Activated naive CD8-positive, alpha-beta T cell treated with anti-CD3 and anti-CD28 coated beads, Interleukin-2, amount 10 ng/mL, durations not matched to agents 7 days and 5 days (primary cell): Measurements from ENCODE around the gene IFNA4. TPM values are rescaled to one million over a fixed set of nuclear protein-coding genes. Genes with fewer than 3 reads are reported as not detected.
A peak's percentile ranks its signal among the peaks of the same experiment; 100 is the strongest.
"Not testable (repeated sequence)": the region's sequence is repeated elsewhere in the genome, so short reads cannot be mapped to it uniquely, and the experiment has no call there.

Source experiments
- ATAC-seq: fragments of 150-1000 bp; cut with Tn5 transposase; one replicate; pipeline ENCODE4 v1.10.0; 2021; ENCODE audit warnings: low read depth, moderate library complexity
- POLR2A ChIA-PET: fragments of 350-600 bp; sonication (Branson Sonifier 250); formaldehyde crosslinking; loops from one replicate; lab custom pipeline; 2021; ENCODE audit warnings: antibody characterized with exemption; lab: Charles Lee
- DNase-seq: peaks from one replicate; pipeline ENCODE4 v3.0.0; 2021
- H3K27ac Mint-ChIP-seq: one replicate; pipeline ENCODE4 v1.8.0; 2022; ENCODE audit warnings: mild to moderate bottlenecking, mixed read lengths
- H3K27me3 Mint-ChIP-seq: one replicate; pipeline ENCODE4 v1.8.0; 2022; ENCODE audit warnings: mild to moderate bottlenecking, moderate library complexity, mixed read lengths
- H3K36me3 Mint-ChIP-seq: one replicate; pipeline ENCODE4 v1.8.0; 2021; ENCODE audit warnings: mild to moderate bottlenecking, mixed read lengths
- H3K4me1 Mint-ChIP-seq: one replicate; pipeline ENCODE4 v1.8.0; 2021; ENCODE audit warnings: mixed read lengths
- H3K4me3 Mint-ChIP-seq: one replicate; pipeline ENCODE4 v1.8.0; 2022; ENCODE audit warnings: mild to moderate bottlenecking, moderate library complexity, mixed read lengths
- H3K9me3 Mint-ChIP-seq: one replicate; pipeline ENCODE4 v1.8.0; 2021; ENCODE audit warnings: mixed read lengths
- total RNA-seq, 2 experiments: library from RNA; stranded (reverse); gene quantifications; one replicate each; pipeline ENCODE4 v1.2.3, GENCODE V29; 2021

The IFNA4 gene
- total RNA-seq, 2 experiments from 2014 or later, result not detected

- POLR2A ChIA-PET, DNase-seq, H3K9me3 Mint-ChIP-seq, H3K4me1 Mint-ChIP-seq, H3K27ac Mint-ChIP-seq, H3K4me3 Mint-ChIP-seq, ATAC-seq, H3K36me3 Mint-ChIP-seq: not testable (repeated sequence)
- H3K27me3 Mint-ChIP-seq, result peaks cover 22% of the 10 kb centered on the region
These were observed 14.7 kb upstream of the IFNA4 start, which contains the start of gene IFNA7 for GRCh38 chr9:21202105-21202504. Gene IFNA7 (minus strand): TSS chr9:21202205. CDS start chr9:21202165, 40 bp downstream.

- H3K27me3 Mint-ChIP-seq, H3K4me1 Mint-ChIP-seq, POLR2A ChIA-PET, H3K36me3 Mint-ChIP-seq, H3K9me3 Mint-ChIP-seq, H3K27ac Mint-ChIP-seq: not testable (repeated sequence)
- peak overlapping the region; percentile 69 for H3K4me3 Mint-ChIP-seq
- ATAC-seq (peak; percentile 96), DNase-seq (peak; percentile 26)
These were observed 7.7 kb upstream of the IFNA4 start for GRCh38 chr9:21194867-21195776.

- H3K4me1 Mint-ChIP-seq, H3K27me3 Mint-ChIP-seq, H3K36me3 Mint-ChIP-seq, H3K9me3 Mint-ChIP-seq: not testable (repeated sequence)
- Mint-ChIP-seq H3K4me3 (peak overlapping the region; percentile 28), H3K27ac (peak overlapping the region; percentile 31)
- POLR2A ChIA-PET, result interaction anchor here (0.7 kb wide), 1 partner anchor 8 kb away, joined by 3 read pairs; no protein-coding TSS in a partner anchor
- DNase-seq (peak; percentile 28), ATAC-seq (peak; percentile 92)
These were observed 4.3 kb downstream of the IFNA4 start for GRCh38 chr9:21182810-21183736.

GRCh38 chr9:21174671-21175070 is 12.7 kb downstream of the IFNA4 start:
- Mint-ChIP-seq H3K27me3 (peaks cover 12% of the 10 kb centered on the region), H3K36me3 (no peaks in the 10 kb centered on the region), H3K4me3 (no peak overlapping the region), H3K9me3 (no peaks in the 10 kb centered on the region), H3K27ac (no peak overlapping the region), H3K4me1 (no peaks in the 10 kb centered on the region)
- ATAC-seq (no peak), DNase-seq (no peak)
- POLR2A ChIA-PET, result interaction anchor here (0.7 kb wide), 1 partner anchor 9 kb away, joined by 3 read pairs; no protein-coding TSS in a partner anchor

- Mint-ChIP-seq H3K9me3 (no peaks in the 10 kb centered on the region), H3K36me3 (no peaks in the 10 kb centered on the region), H3K4me1 (no peaks in the 10 kb centered on the region), H3K27ac (no peak overlapping the region), H3K4me3 (no peak overlapping the region), H3K27me3 (peaks cover 17% of the 10 kb centered on the region)
- POLR2A ChIA-PET, result no interaction called here
- DNase-seq (no peak), ATAC-seq (no peak)
These were observed 15.2 kb downstream of the IFNA4 start for GRCh38 chr9:21172156-21172555.

- no peak overlapping the region for H3K27ac Mint-ChIP-seq
- POLR2A ChIA-PET, result no interaction called here
- H3K4me3 Mint-ChIP-seq, result no peak overlapping the region
- DNase-seq (no peak), ATAC-seq (no peak)
- H3K4me1 Mint-ChIP-seq, result no peaks in the 10 kb centered on the region
- H3K36me3 Mint-ChIP-seq, result no peaks in the 10 kb centered on the region
- no peaks in the 10 kb centered on the region for H3K9me3 Mint-ChIP-seq
- H3K27me3 Mint-ChIP-seq, result peaks cover 15% of the 10 kb centered on the region
These were observed 16.0 kb downstream of the IFNA4 start for GRCh38 chr9:21171351-21171750.

GRCh38 chr9:21166560-21166959 is 20.8 kb downstream of the IFNA4 start, which contains the start of gene IFNA21:
Gene IFNA21 (minus strand): TSS chr9:21166660. CDS start chr9:21166612, 48 bp downstream.
- Mint-ChIP-seq H3K4me1 (peaks cover 15% of the 10 kb centered on the region), H3K27me3 (peaks cover 15% of the 10 kb centered on the region), H3K36me3 (peaks cover 16% of the 10 kb centered on the region)
- H3K4me3 Mint-ChIP-seq, H3K27ac Mint-ChIP-seq, POLR2A ChIA-PET, H3K9me3 Mint-ChIP-seq, ATAC-seq, DNase-seq: not testable (repeated sequence)

GRCh38 chr9:21165516-21165915 is 21.9 kb downstream of the IFNA4 start:
- Mint-ChIP-seq H3K27me3 (peaks cover 15% of the 10 kb centered on the region), H3K9me3 (peaks cover 7% of the 10 kb centered on the region), H3K36me3 (peaks cover 19% of the 10 kb centered on the region), H3K27ac (no peak overlapping the region), H3K4me1 (peaks cover 25% of the 10 kb centered on the region), H3K4me3 (no peak overlapping the region)
- ATAC-seq (no peak), DNase-seq (no peak)
- POLR2A ChIA-PET, result no interaction called here

GRCh38 chr9:21160178-21160577 is 27.2 kb downstream of the IFNA4 start:
- peaks cover 12% of the 10 kb centered on the region for H3K9me3 Mint-ChIP-seq
- H3K4me1 Mint-ChIP-seq, result peaks cover 43% of the 10 kb centered on the region
- ATAC-seq (peak; percentile 87), DNase-seq (no peak)
- POLR2A ChIA-PET, result interaction anchor here (0.9 to 1.3 kb wide), 2 partner anchors 12 to 476 kb away, joined by 3 read pairs; partner anchors contain the start of gene FOCAD
- peak overlapping the region; percentile 80 for H3K27ac Mint-ChIP-seq
- H3K36me3 Mint-ChIP-seq, result peaks cover 29% of the 10 kb centered on the region
- H3K27me3 Mint-ChIP-seq, result no peaks in the 10 kb centered on the region
- H3K4me3 Mint-ChIP-seq, result peak overlapping the region; percentile 69

GRCh38 chr9:21155501-21155900 is 31.9 kb downstream of the IFNA4 start:
- POLR2A ChIA-PET, result no interaction called here
- peaks cover 10% of the 10 kb centered on the region for H3K36me3 Mint-ChIP-seq
- H3K27ac Mint-ChIP-seq, result no peak overlapping the region

GRCh38 chr9:21154018-21154608 is 33.3 kb downstream of the IFNA4 start:
- Mint-ChIP-seq H3K9me3 (peaks cover 5% of the 10 kb centered on the region), H3K27ac (peak overlapping the region; percentile 17), H3K4me3 (peak overlapping the region; percentile 60), H3K36me3 (peaks cover 12% of the 10 kb centered on the region), H3K4me1 (peaks cover 14% of the 10 kb centered on the region), H3K27me3 (no peaks in the 10 kb centered on the region)
- ATAC-seq, result peak; percentile 88
- POLR2A ChIA-PET, result interaction anchor here (0.7 kb wide), 1 partner anchor 49 kb away, joined by 3 read pairs; no protein-coding TSS in a partner anchor
- no peak for DNase-seq

More at GRCh38 chr9:21155501-21155900, 31.9 kb downstream of the IFNA4 start:
- ATAC-seq (no peak), DNase-seq (no peak)
- no peak overlapping the region for H3K4me3 Mint-ChIP-seq
- peaks cover 5% of the 10 kb centered on the region for H3K9me3 Mint-ChIP-seq
- H3K27me3 Mint-ChIP-seq, result no peaks in the 10 kb centered on the region
- H3K4me1 Mint-ChIP-seq, result peaks cover 24% of the 10 kb centered on the region

GRCh38 chr9:21153336-21154017 is 33.9 kb downstream of the IFNA4 start:
- H3K27ac Mint-ChIP-seq, result no peak overlapping the region

More at GRCh38 chr9:21153336-21154017, 33.9 kb downstream of the IFNA4 start:
- H3K27me3 Mint-ChIP-seq, result no peaks in the 10 kb centered on the region
- H3K9me3 Mint-ChIP-seq, result peaks cover 5% of the 10 kb centered on the region
- peak; percentile 14 for ATAC-seq
- no peak for DNase-seq
- POLR2A ChIA-PET, result no interaction called here
- H3K4me3 Mint-ChIP-seq, result no peak overlapping the region
- peaks cover 10% of the 10 kb centered on the region for H3K4me1 Mint-ChIP-seq
- H3K36me3 Mint-ChIP-seq, result peaks cover 16% of the 10 kb centered on the region
